Keratinocyte (primary cell): ENCODE measurements around the gene USP10. TPM values are rescaled to one million over a fixed set of nuclear protein-coding genes. Genes with fewer than 3 reads are reported as not detected.
"Not testable (repeated sequence)": the region's sequence is repeated elsewhere in the genome, so short reads cannot be mapped to it uniquely, and the experiment has no call there.

Experiments
- DNase-seq: peaks from one replicate; pipeline ENCODE4 v3.0.0-alpha.2; 2011; ENCODE audit warnings: low read depth, missing footprints, low spot score
- FAIRE-seq: peaks from 2 replicates; lab custom pipeline; 2011; peaks lifted over from hg19 to GRCh38; lab: Jason Lieb, UNC
- H2AFZ ChIP-seq: 2 replicates; pipeline ENCODE4 v1.6.0; 2012; ENCODE audit warnings: low read length, control low read depth, inconsistent platforms; ENCODE audit not compliant: control insufficient read depth
- H3K27ac ChIP-seq: 2 replicates; pipeline ENCODE4 v1.5.1; 2011; ENCODE audit warnings: low read length; ENCODE audit not compliant: control insufficient read depth, insufficient read depth
- H3K27me3 ChIP-seq: 3 replicates; pipeline ENCODE4 v1.6.0; 2011; ENCODE audit warnings: low read length; ENCODE audit not compliant: control insufficient read depth, insufficient read depth; ENCODE audit errors: extremely low read depth
- H3K36me3 ChIP-seq, 2 experiments: 2 replicates in 1 of 2; 3 replicates in 1 of 2; pipeline ENCODE4 v1.5.1; 2011; ENCODE audit warnings: low read length in 2 of 2, mild to moderate bottlenecking in 1 of 2; ENCODE audit not compliant: control insufficient read depth in 2 of 2, insufficient read depth in 2 of 2; ENCODE audit errors: extremely low read depth in 1 of 2
- H3K4me1 ChIP-seq: 3 replicates; pipeline ENCODE4 v1.5.1; 2011; ENCODE audit warnings: low read length; ENCODE audit not compliant: control insufficient read depth, insufficient read depth; ENCODE audit errors: extremely low read depth
- H3K4me2 ChIP-seq: 3 replicates; pipeline ENCODE4 v1.6.0; 2011; ENCODE audit warnings: low read depth, low read length; ENCODE audit not compliant: control insufficient read depth, insufficient read depth; ENCODE audit errors: extremely low read depth
- H3K4me3 ChIP-seq, 3 experiments: fragments of 200-600 bp in 1 of 3; sonication (generic) in 1 of 3; 2 replicates in 2 of 3; 3 replicates in 1 of 3; pipeline ENCODE4 v1.5.1; 2011 to 2016; ENCODE audit warnings: low read length in 3 of 3, mild to moderate bottlenecking in 3 of 3, control low read depth in 2 of 3, inconsistent platforms in 1 of 3, low read depth in 1 of 3, mixed read lengths in 1 of 3, mixed run types in 1 of 3, moderate library complexity in 1 of 3; ENCODE audit not compliant: control insufficient read depth in 2 of 3, insufficient read depth in 2 of 3; ENCODE audit errors: extremely low read depth in 1 of 3
- H3K79me2 ChIP-seq: 2 replicates; pipeline ENCODE4 v1.6.0; 2012; ENCODE audit warnings: low read length; ENCODE audit not compliant: control insufficient read depth, insufficient read depth
- H3K9ac ChIP-seq: 3 replicates; pipeline ENCODE4 v1.6.0; 2011; ENCODE audit warnings: low read length; ENCODE audit not compliant: control insufficient read depth, insufficient read depth; ENCODE audit errors: extremely low read depth
- H3K9me1 ChIP-seq: 3 replicates; pipeline ENCODE4 v1.6.0; 2011; ENCODE audit warnings: low read length; ENCODE audit not compliant: control insufficient read depth, insufficient read depth; ENCODE audit errors: extremely low read depth
- H3K9me3 ChIP-seq: 2 replicates; pipeline ENCODE4 v1.5.1; 2012; ENCODE audit warnings: low read depth, low read length; ENCODE audit not compliant: control insufficient read depth
- H4K20me1 ChIP-seq: 3 replicates; pipeline ENCODE4 v1.6.0; 2011; ENCODE audit warnings: low read length; ENCODE audit not compliant: control insufficient read depth, insufficient read depth; ENCODE audit errors: extremely low read depth
- EZH2 ChIP-seq: IDR thresholded peaks from one replicate; pipeline ENCODE4 v1.6.1; 2012; ENCODE audit warnings: inconsistent platforms, mild to moderate bottlenecking, low read length, moderate library complexity
- dilution Hi-C: fragments of 300-500 bp; cut with MboI; formaldehyde crosslinking; loops from one replicate; pipeline ENCODE4 v1.7.0; 2020; ENCODE audit warnings: low sequenced_read_pairs; ENCODE audit not compliant: extremely low pct_ligation_motif_present
- polyA plus RNA-seq, 5 experiments: library from polyadenylated mRNA; depleted of rRNA in 3 of 5; stranded (reverse) in 3 of 5; stranded (forward) in 1 of 5; unstranded in 1 of 5; fragments of >200 nt; gene quantifications; 1 replicate in 1 of 5; 2 replicates in 3 of 5; 3 replicates in 1 of 5; pipeline versions ENCODE4 v1.2.1 to v1.2.3, GENCODE V29; 2011 to 2012; ENCODE audit warnings: missing spikeins in 2 of 5, low read depth in 1 of 5, low replicate concordance in 1 of 5
- TF ChIP-seq, protein P1 (sequence below), 3 experiments: IDR thresholded peaks in 1 of 3; conservative IDR thresholded peaks in 1 of 3; optimal IDR thresholded peaks in 1 of 3; 2 replicates in 2 of 3; 3 replicates in 1 of 3; pipeline versions ENCODE3 to v1.5.1; 2011; ENCODE audit warnings: low read length in 3 of 3, mild to moderate bottlenecking in 3 of 3, moderate library complexity in 2 of 3, control low read depth in 1 of 3, inconsistent platforms in 1 of 3; ENCODE audit not compliant: insufficient read depth in 2 of 3; ENCODE audit errors: extremely low read depth in 1 of 3

The USP10 gene
- polyA plus RNA-seq, 1 donor (not counting 4 experiments of a cell fraction or from before 2014, with no cell fraction given), result 92.0 TPM

- dilution Hi-C loops, result no loop called here
- Histone ChIP-seq H3K79me2 (no peaks in the 10 kb centered on the region), H3K9ac (no peak overlapping the region), H3K27me3 (no peaks in the 10 kb centered on the region), H3K4me1 (peaks cover 5% of the 10 kb centered on the region), H3K27ac (no peak overlapping the region), H3K36me3 (no peaks in the 10 kb centered on the region), H3K9me1 (no peaks in the 10 kb centered on the region), H3K4me2 (no peak overlapping the region), H2AFZ (no peak overlapping the region), H3K4me3 (no peak overlapping the region), H4K20me1 (no peaks in the 10 kb centered on the region), H3K9me3 (no peaks in the 10 kb centered on the region)
- DNase-seq (no peak), FAIRE-seq (no peak)
- TF ChIP-seq, protein P1, sequence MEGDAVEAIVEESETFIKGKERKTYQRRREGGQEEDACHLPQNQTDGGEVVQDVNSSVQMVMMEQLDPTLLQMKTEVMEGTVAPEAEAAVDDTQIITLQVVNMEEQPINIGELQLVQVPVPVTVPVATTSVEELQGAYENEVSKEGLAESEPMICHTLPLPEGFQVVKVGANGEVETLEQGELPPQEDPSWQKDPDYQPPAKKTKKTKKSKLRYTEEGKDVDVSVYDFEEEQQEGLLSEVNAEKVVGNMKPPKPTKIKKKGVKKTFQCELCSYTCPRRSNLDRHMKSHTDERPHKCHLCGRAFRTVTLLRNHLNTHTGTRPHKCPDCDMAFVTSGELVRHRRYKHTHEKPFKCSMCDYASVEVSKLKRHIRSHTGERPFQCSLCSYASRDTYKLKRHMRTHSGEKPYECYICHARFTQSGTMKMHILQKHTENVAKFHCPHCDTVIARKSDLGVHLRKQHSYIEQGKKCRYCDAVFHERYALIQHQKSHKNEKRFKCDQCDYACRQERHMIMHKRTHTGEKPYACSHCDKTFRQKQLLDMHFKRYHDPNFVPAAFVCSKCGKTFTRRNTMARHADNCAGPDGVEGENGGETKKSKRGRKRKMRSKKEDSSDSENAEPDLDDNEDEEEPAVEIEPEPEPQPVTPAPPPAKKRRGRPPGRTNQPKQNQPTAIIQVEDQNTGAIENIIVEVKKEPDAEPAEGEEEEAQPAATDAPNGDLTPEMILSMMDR (optimal IDR thresholded peaks at IDR 0.05 in 1 of 3, IDR thresholded peaks at IDR 0.05 in 1 of 3, conservative IDR thresholded peaks at IDR 0.05 in 1 of 3; ENCODE audit: extremely low read depth in 1 of 3, insufficient read depth in 2 of 3, low read length in 3 of 3), result no peak
- no peak for TF ChIP-seq EZH2
Observed at GRCh38 chr16:84687715-84688114, 12.1 kb upstream of the USP10 start.

DNA sequence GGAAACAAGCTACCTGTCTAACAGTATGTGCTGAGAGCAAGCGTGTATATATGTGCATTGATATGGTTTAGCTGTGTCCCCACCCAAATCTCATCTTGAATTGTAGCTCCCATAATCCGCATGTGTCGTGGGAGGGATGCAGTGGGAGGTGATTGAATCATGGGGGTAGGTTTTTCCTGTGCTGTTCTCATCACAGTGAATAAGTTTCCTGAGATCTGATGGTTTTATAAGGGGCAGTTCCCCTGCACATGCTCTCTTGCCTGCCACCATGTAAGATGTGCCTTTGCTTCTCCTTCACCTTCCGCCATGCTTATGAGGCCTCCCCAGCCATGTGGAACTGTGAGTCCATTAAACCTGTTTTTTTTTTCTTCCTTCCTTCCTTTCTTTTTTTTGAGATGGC is 11.6 kb upstream of the USP10 start:
- H3K27ac ChIP-seq, result not testable (repeated sequence)

GRCh38 chr16:84689111-84689510 is 10.7 kb upstream of the USP10 start:
- Histone ChIP-seq H3K36me3 (no peaks in the 10 kb centered on the region), H3K9me1 (no peaks in the 10 kb centered on the region), H3K4me1 (peaks cover 5% of the 10 kb centered on the region), H3K27me3 (no peaks in the 10 kb centered on the region), H3K4me3 (no peak overlapping the region), H2AFZ (peak overlapping the region; percentile 58), H3K4me2 (peak overlapping the region; percentile 23), H3K27ac (peak overlapping the region; percentile 44), H4K20me1 (no peaks in the 10 kb centered on the region), H3K9ac (no peak overlapping the region), H3K79me2 (no peaks in the 10 kb centered on the region), H3K9me3 (no peaks in the 10 kb centered on the region)
- TF ChIP-seq EZH2, result no peak
- TF ChIP-seq, protein P1 (optimal IDR thresholded peaks at IDR 0.05 in 1 of 3, IDR thresholded peaks at IDR 0.05 in 1 of 3, conservative IDR thresholded peaks at IDR 0.05 in 1 of 3; ENCODE audit: extremely low read depth in 1 of 3, insufficient read depth in 2 of 3, low read length in 3 of 3), result no peak
- no peak for DNase-seq
- dilution Hi-C loops, result no loop called here
- no peak for FAIRE-seq

More for the DNA sequence above, 11.6 kb upstream of the USP10 start:
- DNase-seq, H3K4me1 ChIP-seq, H3K9me3 ChIP-seq, H3K27me3 ChIP-seq, H2AFZ ChIP-seq, H3K4me2 ChIP-seq, H3K9me1 ChIP-seq, H3K4me3 ChIP-seq, H4K20me1 ChIP-seq, H3K36me3 ChIP-seq, dilution Hi-C loops, FAIRE-seq, H3K9ac ChIP-seq, H3K79me2 ChIP-seq: not testable (repeated sequence)
